Keratinocyte (primary cell): ENCODE data around the gene E2F1. TPM values are rescaled to one million over a fixed set of nuclear protein-coding genes. Genes with fewer than 3 reads are reported as not detected.
A peak's percentile ranks its signal among the peaks of the same experiment; 100 is the strongest.

Experiments
- DNase-seq: peaks from one replicate; pipeline ENCODE4 v3.0.0-alpha.2; 2011; ENCODE audit warnings: low read depth, missing footprints, low spot score
- FAIRE-seq: peaks from 2 replicates; lab custom pipeline; 2011; peaks lifted over from hg19 to GRCh38; lab: Jason Lieb, UNC
- H2AFZ ChIP-seq: 2 replicates; pipeline ENCODE4 v1.6.0; 2012; ENCODE audit warnings: low read length, control low read depth, inconsistent platforms; ENCODE audit not compliant: control insufficient read depth
- H3K27ac ChIP-seq: 2 replicates; pipeline ENCODE4 v1.5.1; 2011; ENCODE audit warnings: low read length; ENCODE audit not compliant: control insufficient read depth, insufficient read depth
- H3K27me3 ChIP-seq: 3 replicates; pipeline ENCODE4 v1.6.0; 2011; ENCODE audit warnings: low read length; ENCODE audit not compliant: control insufficient read depth, insufficient read depth; ENCODE audit errors: extremely low read depth
- H3K36me3 ChIP-seq, 2 experiments: 2 replicates in 1 of 2; 3 replicates in 1 of 2; pipeline ENCODE4 v1.5.1; 2011; ENCODE audit warnings: low read length in 2 of 2, mild to moderate bottlenecking in 1 of 2; ENCODE audit not compliant: control insufficient read depth in 2 of 2, insufficient read depth in 2 of 2; ENCODE audit errors: extremely low read depth in 1 of 2
- H3K4me1 ChIP-seq: 3 replicates; pipeline ENCODE4 v1.5.1; 2011; ENCODE audit warnings: low read length; ENCODE audit not compliant: control insufficient read depth, insufficient read depth; ENCODE audit errors: extremely low read depth
- H3K4me2 ChIP-seq: 3 replicates; pipeline ENCODE4 v1.6.0; 2011; ENCODE audit warnings: low read depth, low read length; ENCODE audit not compliant: control insufficient read depth, insufficient read depth; ENCODE audit errors: extremely low read depth
- H3K4me3 ChIP-seq, 3 experiments: fragments of 200-600 bp in 1 of 3; sonication (generic) in 1 of 3; 2 replicates in 2 of 3; 3 replicates in 1 of 3; pipeline ENCODE4 v1.5.1; 2011 to 2016; ENCODE audit warnings: low read length in 3 of 3, mild to moderate bottlenecking in 3 of 3, control low read depth in 2 of 3, inconsistent platforms in 1 of 3, low read depth in 1 of 3, mixed read lengths in 1 of 3, mixed run types in 1 of 3, moderate library complexity in 1 of 3; ENCODE audit not compliant: control insufficient read depth in 2 of 3, insufficient read depth in 2 of 3; ENCODE audit errors: extremely low read depth in 1 of 3
- H3K79me2 ChIP-seq: 2 replicates; pipeline ENCODE4 v1.6.0; 2012; ENCODE audit warnings: low read length; ENCODE audit not compliant: control insufficient read depth, insufficient read depth
- H3K9ac ChIP-seq: 3 replicates; pipeline ENCODE4 v1.6.0; 2011; ENCODE audit warnings: low read length; ENCODE audit not compliant: control insufficient read depth, insufficient read depth; ENCODE audit errors: extremely low read depth
- H3K9me1 ChIP-seq: 3 replicates; pipeline ENCODE4 v1.6.0; 2011; ENCODE audit warnings: low read length; ENCODE audit not compliant: control insufficient read depth, insufficient read depth; ENCODE audit errors: extremely low read depth
- H3K9me3 ChIP-seq: 2 replicates; pipeline ENCODE4 v1.5.1; 2012; ENCODE audit warnings: low read depth, low read length; ENCODE audit not compliant: control insufficient read depth
- H4K20me1 ChIP-seq: 3 replicates; pipeline ENCODE4 v1.6.0; 2011; ENCODE audit warnings: low read length; ENCODE audit not compliant: control insufficient read depth, insufficient read depth; ENCODE audit errors: extremely low read depth
- CTCF ChIP-seq, 3 experiments: IDR thresholded peaks in 1 of 3; conservative IDR thresholded peaks in 1 of 3; optimal IDR thresholded peaks in 1 of 3; 2 replicates in 2 of 3; 3 replicates in 1 of 3; pipeline versions ENCODE3 to v1.5.1; 2011; ENCODE audit warnings: low read length in 3 of 3, mild to moderate bottlenecking in 3 of 3, moderate library complexity in 2 of 3, control low read depth in 1 of 3, inconsistent platforms in 1 of 3; ENCODE audit not compliant: insufficient read depth in 2 of 3; ENCODE audit errors: extremely low read depth in 1 of 3
- EZH2 ChIP-seq: IDR thresholded peaks from one replicate; pipeline ENCODE4 v1.6.1; 2012; ENCODE audit warnings: inconsistent platforms, mild to moderate bottlenecking, low read length, moderate library complexity
- dilution Hi-C: fragments of 300-500 bp; cut with MboI; formaldehyde crosslinking; loops from one replicate; pipeline ENCODE4 v1.7.0; 2020; ENCODE audit warnings: low sequenced_read_pairs; ENCODE audit not compliant: extremely low pct_ligation_motif_present
- polyA plus RNA-seq, 5 experiments: library from polyadenylated mRNA; depleted of rRNA in 3 of 5; stranded (reverse) in 3 of 5; stranded (forward) in 1 of 5; unstranded in 1 of 5; fragments of >200 nt; gene quantifications; 1 replicate in 1 of 5; 2 replicates in 3 of 5; 3 replicates in 1 of 5; pipeline versions ENCODE4 v1.2.1 to v1.2.3, GENCODE V29; 2011 to 2012; ENCODE audit warnings: missing spikeins in 2 of 5, low read depth in 1 of 5, low replicate concordance in 1 of 5

E2F1 gene
- polyA plus RNA-seq, 1 donor (not counting 4 experiments of a cell fraction or from before 2014, with no cell fraction given): 2.8 TPM

DNA sequence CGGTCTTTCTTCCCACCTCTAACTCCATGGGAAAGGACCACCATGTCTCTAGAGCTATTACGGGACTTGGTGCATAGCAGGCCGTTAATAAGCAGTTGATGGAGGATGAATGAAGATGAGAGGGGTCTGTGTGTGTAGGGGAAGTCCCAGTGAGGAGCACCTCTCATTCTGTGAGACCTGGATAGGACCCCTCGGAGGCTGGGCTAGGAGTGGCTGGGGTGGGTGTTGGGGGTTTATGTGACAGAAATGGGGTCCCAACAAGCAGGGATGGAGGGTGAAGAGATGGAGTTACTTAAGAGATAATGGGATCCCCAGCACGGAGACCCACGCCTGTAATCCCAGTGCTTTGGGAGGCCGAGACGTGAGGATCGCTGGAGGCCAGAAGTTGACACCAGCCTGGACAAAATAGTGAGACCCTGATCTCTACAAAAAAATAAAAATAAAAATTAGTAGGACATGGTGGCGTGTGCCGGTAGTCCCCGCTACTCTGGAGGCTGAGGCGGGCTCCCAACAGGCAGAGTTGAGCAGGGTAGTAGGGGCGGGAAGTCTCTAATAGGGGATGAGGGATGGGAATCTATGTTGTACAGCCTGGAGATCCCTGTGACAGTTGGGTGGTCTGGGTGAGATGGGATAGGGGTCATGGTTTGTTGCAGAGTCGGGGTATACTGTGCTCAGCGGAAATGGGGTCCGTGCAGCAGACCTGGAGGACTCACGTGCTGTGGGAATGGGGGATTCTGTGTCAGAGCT lies 44.9 kb upstream of the E2F1 start:
- FAIRE-seq: no peak
- no peak for DNase-seq
- no peaks in the 10 kb centered on the region for H3K36me3 ChIP-seq
- no peak for TF ChIP-seq CTCF (optimal IDR thresholded peaks at IDR 0.05 in 1 of 3, IDR thresholded peaks at IDR 0.05 in 1 of 3, conservative IDR thresholded peaks at IDR 0.05 in 1 of 3; ENCODE audit: extremely low read depth in 1 of 3, insufficient read depth in 2 of 3, low read length in 3 of 3)
- TF ChIP-seq EZH2: no peak
- no peak overlapping the region for H3K27ac ChIP-seq
- peak overlapping the region; percentile 76 for H3K4me2 ChIP-seq
- H3K79me2 ChIP-seq: no peaks in the 10 kb centered on the region
- no peaks in the 10 kb centered on the region for H3K27me3 ChIP-seq
- peaks cover 1% of the 10 kb centered on the region for H3K9me3 ChIP-seq
- H3K9me1 ChIP-seq: no peaks in the 10 kb centered on the region
- peak overlapping the region; percentile 90 for H2AFZ ChIP-seq
- H3K4me3 ChIP-seq: peak overlapping the region; percentile 32 to 65 (median 60)
- H4K20me1 ChIP-seq: no peaks in the 10 kb centered on the region
- peak overlapping the region; percentile 67 for H3K9ac ChIP-seq
- dilution Hi-C loops: no loop called here
- peaks cover 15% of the 10 kb centered on the region for H3K4me1 ChIP-seq

DNA sequence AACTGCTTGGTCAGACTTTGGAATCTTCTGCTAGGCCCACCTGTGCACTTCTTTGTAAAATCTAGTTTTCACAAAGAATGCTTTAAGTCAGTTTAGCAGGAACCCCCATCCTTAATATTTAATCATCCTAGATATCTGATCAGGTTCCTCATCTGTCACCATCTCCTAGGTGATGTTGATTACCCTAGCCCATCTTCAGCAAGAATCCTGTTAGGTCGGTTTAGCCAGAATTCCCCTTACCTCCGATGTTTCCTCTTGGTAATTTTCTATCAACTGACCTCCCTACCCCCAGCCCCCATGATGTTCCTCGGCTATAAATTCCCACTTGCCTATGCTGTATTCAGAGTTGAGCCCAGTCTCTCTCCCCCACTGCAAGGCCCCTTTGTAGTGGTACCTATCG lies 42.9 kb upstream of the E2F1 start:
- Histone ChIP-seq H3K9ac (no peak overlapping the region), H3K9me3 (no peaks in the 10 kb centered on the region), H3K9me1 (no peaks in the 10 kb centered on the region), H3K27ac (no peak overlapping the region), H3K79me2 (no peaks in the 10 kb centered on the region), H3K4me1 (peaks cover 15% of the 10 kb centered on the region), H4K20me1 (no peaks in the 10 kb centered on the region), H3K4me2 (no peak overlapping the region), H2AFZ (no peak overlapping the region), H3K4me3 (no peak overlapping the region), H3K27me3 (no peaks in the 10 kb centered on the region), H3K36me3 (no peaks in the 10 kb centered on the region)
- no peak for FAIRE-seq
- DNase-seq: no peak
- dilution Hi-C loops: no loop called here
- TF ChIP-seq EZH2: no peak
- no peak for TF ChIP-seq CTCF (optimal IDR thresholded peaks at IDR 0.05 in 1 of 3, IDR thresholded peaks at IDR 0.05 in 1 of 3, conservative IDR thresholded peaks at IDR 0.05 in 1 of 3; ENCODE audit: extremely low read depth in 1 of 3, insufficient read depth in 2 of 3, low read length in 3 of 3)
